ENCODE measurements around the gene HEATR1.
A peak's percentile ranks its signal among the peaks of the same experiment; 100 is the strongest.
"Not testable (repeated sequence)": the region's sequence is repeated elsewhere in the genome, so short reads cannot be mapped to it uniquely, and the experiment has no call there.

Gene HEATR1

GRCh38 chr1:236612349-236612748, 8.0 kb upstream of the HEATR1 start:
- no peak for TF ChIP-seq CTCF (IDR thresholded peaks at IDR 0.05; ENCODE audit: low read depth, low read length)

GRCh38 chr1:236608930-236609726, 4.8 kb upstream of the HEATR1 start:
- DNase-seq (ENCODE audit: extremely low read depth, low read depth): peak; percentile 15
- TF ChIP-seq CTCF (IDR thresholded peaks at IDR 0.05; ENCODE audit: low read depth, low read length): peak; percentile 51

More at GRCh38 chr1:236612349-236612748, 8.0 kb upstream of the HEATR1 start:
- DNase-seq (ENCODE audit: extremely low read depth, low read depth): no peak

- DNase-seq (ENCODE audit: extremely low read depth, low read depth): not testable (repeated sequence)
Observed at GRCh38 chr1:236607597-236607996, 3.3 kb upstream of the HEATR1 start.

GRCh38 chr1:236604905-236605806, 840 bp upstream of the HEATR1 start:
- no peak for DNase-seq (ENCODE audit: extremely low read depth, low read depth)
- no peak for TF ChIP-seq CTCF (IDR thresholded peaks at IDR 0.05; ENCODE audit: low read depth, low read length)

GRCh38 chr1:236602171-236602570, 2.1 kb downstream of the HEATR1 start:
- no peak for TF ChIP-seq CTCF (IDR thresholded peaks at IDR 0.05; ENCODE audit: low read depth, low read length)
- DNase-seq (ENCODE audit: extremely low read depth, low read depth): no peak

GRCh38 chr1:236590553-236591150, 13.7 kb downstream of the HEATR1 start:
- TF ChIP-seq CTCF (IDR thresholded peaks at IDR 0.05; ENCODE audit: low read depth, low read length): no peak
- no peak for DNase-seq (ENCODE audit: extremely low read depth, low read depth)

GRCh38 chr1:236589531-236589930, 14.8 kb downstream of the HEATR1 start:
- no peak for DNase-seq (ENCODE audit: extremely low read depth, low read depth)
- no peak for TF ChIP-seq CTCF (IDR thresholded peaks at IDR 0.05; ENCODE audit: low read depth, low read length)
